Testis (tissue), 3 donors: ENCODE results near the gene CCDC121. TPM values are rescaled to one million over a fixed set of nuclear protein-coding genes. Genes with fewer than 3 reads are reported as not detected.

ENCODE experiments used
- DNase-seq: peaks from one replicate; pipeline ENCODE4 v3.0.0-alpha.2; 2019
- H3K27ac ChIP-seq, 2 donors: fragments of 200-600 bp; sonication (generic); one replicate each; pipeline ENCODE4 v1.5.1; 2019
- H3K27me3 ChIP-seq: fragments of 200-600 bp; sonication (generic); one replicate; pipeline ENCODE4 v1.5.1; 2019
- H3K36me3 ChIP-seq: fragments of 200-600 bp; sonication (generic); one replicate; pipeline ENCODE4 v1.5.1; 2017; ENCODE audit warnings: low read depth; ENCODE audit errors: missing control alignments
- H3K4me1 ChIP-seq: fragments of 200-600 bp; sonication (generic); one replicate; pipeline ENCODE4 v1.5.1; 2019
- H3K4me3 ChIP-seq, 2 donors: fragments of 200-600 bp; sonication (generic); one replicate each; pipeline ENCODE4 v1.5.1; 2017 to 2019
- H3K9me3 ChIP-seq: fragments of 200-600 bp; sonication (generic); one replicate; pipeline ENCODE4 v1.5.1; 2017
- POLR2A ChIP-seq: fragments of 450-650 bp; IDR thresholded peaks from one replicate; pipeline ENCODE4 v1.6.1; 2017; ENCODE audit warnings: antibody characterized with exemption, mild to moderate bottlenecking, moderate library complexity
- WGBS, 2 donors: methylation state at CpG; one replicate each; pipeline ENCODE4 v1.1.5; 2018; 5-methylcytosine and 5-hydroxymethylcytosine counted together
- intact Hi-C: fragments of 100-400 bp; cut with DNase I; formaldehyde crosslinking; loops from one replicate; pipeline ENCODE4 v1.15.1; 2023; ENCODE audit warnings: low total_unique reads
- polyA plus RNA-seq: library from polyadenylated mRNA; stranded (reverse); fragments of 350-450 nt; fragmentation: Illumina TruSeq; extraction: RNeasy Lipid Tissue Mini Kit (QIAGEN cat#74804); gene quantifications from one replicate; pipeline ENCODE4 v1.2.3, GENCODE V29; 2014; ENCODE audit warnings: low read depth, low replicate concordance; ENCODE audit not compliant: insufficient read depth
- small RNA-seq, 2 donors: library from RNA; depleted of rRNA; stranded (forward); fragments of <200 nt; gene quantifications; one replicate each; pipeline ENCODE3, GENCODE V24; 2016
- total RNA-seq, 2 donors: library from RNA; depleted of rRNA; stranded (reverse); fragments of >200 nt; gene quantifications; one replicate each; pipeline ENCODE4 v1.2.3, GENCODE V29; 2016
- TF ChIP-seq, protein P1 (sequence below), 3 experiments: fragments of 450-650 bp in 2 of 3; fragments of 200-600 bp in 1 of 3; sonication (generic) in 1 of 3; IDR thresholded peaks; one replicate each; pipeline ENCODE4 v1.5.1; 2016 to 2019; ENCODE audit warnings: antibody characterized with exemption in 3 of 3, mild to moderate bottlenecking in 2 of 3, moderate library complexity in 1 of 3

Gene CCDC121
- total and polyA plus RNA-seq, 3 donors from 2014 or later = 10.2 to 40.5 (median 20.2) TPM

DNA sequence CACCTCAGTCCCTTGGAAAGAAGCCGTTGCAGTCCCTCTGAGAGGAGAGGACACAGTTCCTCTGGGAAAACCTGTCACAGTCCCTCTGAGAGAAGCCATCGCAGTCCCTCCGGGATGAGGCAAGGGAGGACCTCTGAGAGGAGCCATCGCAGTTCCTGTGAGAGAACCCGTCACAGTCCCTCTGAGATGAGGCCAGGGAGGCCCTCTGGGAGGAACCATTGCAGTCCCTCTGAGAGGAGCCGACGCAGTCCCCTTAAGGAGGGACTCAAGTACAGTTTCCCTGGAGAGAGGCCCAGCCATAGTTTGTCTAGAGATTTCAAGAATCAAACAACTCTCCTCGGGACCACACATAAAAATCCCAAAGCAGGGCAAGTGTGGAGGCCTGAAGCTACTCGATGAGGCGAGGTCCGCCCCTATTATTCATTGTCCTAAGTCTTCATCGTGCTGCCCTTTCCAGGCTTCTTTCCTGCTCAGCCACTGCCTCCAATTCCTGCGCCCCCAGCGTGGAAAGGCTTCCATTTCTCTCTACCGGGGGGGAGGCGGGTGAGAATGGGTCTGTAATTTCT lies 46.6 kb downstream of the CCDC121 start:
- peaks cover 6% of the 10 kb centered on the region for H3K4me1 ChIP-seq
- TF ChIP-seq POLR2A = no peak
- TF ChIP-seq, protein P1, sequence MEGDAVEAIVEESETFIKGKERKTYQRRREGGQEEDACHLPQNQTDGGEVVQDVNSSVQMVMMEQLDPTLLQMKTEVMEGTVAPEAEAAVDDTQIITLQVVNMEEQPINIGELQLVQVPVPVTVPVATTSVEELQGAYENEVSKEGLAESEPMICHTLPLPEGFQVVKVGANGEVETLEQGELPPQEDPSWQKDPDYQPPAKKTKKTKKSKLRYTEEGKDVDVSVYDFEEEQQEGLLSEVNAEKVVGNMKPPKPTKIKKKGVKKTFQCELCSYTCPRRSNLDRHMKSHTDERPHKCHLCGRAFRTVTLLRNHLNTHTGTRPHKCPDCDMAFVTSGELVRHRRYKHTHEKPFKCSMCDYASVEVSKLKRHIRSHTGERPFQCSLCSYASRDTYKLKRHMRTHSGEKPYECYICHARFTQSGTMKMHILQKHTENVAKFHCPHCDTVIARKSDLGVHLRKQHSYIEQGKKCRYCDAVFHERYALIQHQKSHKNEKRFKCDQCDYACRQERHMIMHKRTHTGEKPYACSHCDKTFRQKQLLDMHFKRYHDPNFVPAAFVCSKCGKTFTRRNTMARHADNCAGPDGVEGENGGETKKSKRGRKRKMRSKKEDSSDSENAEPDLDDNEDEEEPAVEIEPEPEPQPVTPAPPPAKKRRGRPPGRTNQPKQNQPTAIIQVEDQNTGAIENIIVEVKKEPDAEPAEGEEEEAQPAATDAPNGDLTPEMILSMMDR (IDR thresholded peaks at IDR 0.05) = no peak
- peak overlapping the region; percentile 67 to 77 for H3K4me3 ChIP-seq
- peak overlapping the region; percentile 64 to 77 for H3K27ac ChIP-seq
- intact Hi-C loops = no loop called here
- peak; percentile 19 for DNase-seq
- H3K27me3 ChIP-seq = no peaks in the 10 kb centered on the region
- WGBS, 2 donors = 65 to 66% methylated on average over 14 to 16 of the region's 16 CpGs
- H3K9me3 ChIP-seq = no peaks in the 10 kb centered on the region
- no peaks in the 10 kb centered on the region for H3K36me3 ChIP-seq

DNA sequence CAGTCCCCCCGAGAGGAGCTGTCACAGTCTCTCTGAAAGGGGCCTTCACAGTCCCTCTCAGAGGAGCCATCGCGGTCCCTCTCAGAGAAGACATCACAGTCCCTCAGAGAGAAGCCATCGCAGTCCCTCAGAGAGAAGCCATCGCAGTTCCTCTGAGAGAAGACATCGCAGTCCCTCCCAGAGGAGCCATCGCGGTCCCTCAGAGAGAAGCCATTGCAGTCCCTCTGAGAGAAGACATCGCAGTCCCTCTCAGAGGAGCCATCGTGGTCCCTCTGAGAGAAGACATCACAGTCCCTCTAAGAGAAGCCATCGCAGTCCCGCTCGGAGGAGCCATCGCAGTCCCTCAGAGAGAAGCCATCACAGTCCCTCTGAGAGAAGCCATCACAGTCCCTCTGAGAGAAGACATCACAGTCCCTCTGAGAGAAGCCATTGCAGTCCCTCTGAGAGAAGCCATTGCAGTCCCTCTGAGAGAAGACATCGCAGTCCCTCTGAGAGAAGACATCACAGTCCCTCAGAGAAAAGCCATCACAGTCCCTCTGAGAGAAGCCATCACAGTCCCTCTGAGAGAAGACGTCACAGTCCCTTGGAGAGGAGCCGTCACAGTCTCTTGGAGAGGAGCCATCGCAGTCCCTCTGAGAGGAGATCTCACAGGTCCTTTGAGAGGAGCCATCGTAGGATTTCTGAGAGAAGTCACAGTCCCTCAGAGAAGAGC lies 47.2 kb downstream of the CCDC121 start:
- 88 to 93% methylated on average over 12 to 19 of the region's 19 CpGs for WGBS, 2 donors
- DNase-seq = no peak
- H3K9me3 ChIP-seq = no peaks in the 10 kb centered on the region
- H3K4me1 ChIP-seq = peaks cover 6% of the 10 kb centered on the region
- intact Hi-C loops = no loop called here
- H3K27me3 ChIP-seq = no peaks in the 10 kb centered on the region
- no peaks in the 10 kb centered on the region for H3K36me3 ChIP-seq
- TF ChIP-seq, protein P1 (IDR thresholded peaks at IDR 0.05) = no peak
- TF ChIP-seq POLR2A = no peak
- H3K27ac ChIP-seq = no peak overlapping the region
- no peak overlapping the region for H3K4me3 ChIP-seq

Small RNAs within 50 kb of the gene (small RNA-seq; reads per million reads assigned to genes)
- gene RF00340 = 0 reads per million in 2 donors

Other genes with a start within 250 kb of the CCDC121 start
- 10 to 100 TPM; 26.7 to 39.4 TPM for gene ZNF513, start 248.3 kb downstream of the CCDC121 start, total RNA-seq
- gene ZNF513, start 248.3 kb downstream of the CCDC121 start, polyA plus RNA-seq = 39.8 TPM
- gene PPM1G, start 219.4 kb downstream of the CCDC121 start, total RNA-seq = 100 to 1,000 TPM; 163 to 245 TPM
- 569 TPM for gene PPM1G, start 219.4 kb downstream of the CCDC121 start, polyA plus RNA-seq
- gene NRBP1, start 200.4 kb downstream of the CCDC121 start, total RNA-seq = 100 to 1,000 TPM; 112 to 139 TPM
- 191 TPM for gene NRBP1, start 200.4 kb downstream of the CCDC121 start, polyA plus RNA-seq
- gene KRTCAP3, start 186.6 kb downstream of the CCDC121 start, total RNA-seq = 1 to 10 TPM; 4.3 to 6.8 TPM
- 5.1 TPM for gene KRTCAP3, start 186.6 kb downstream of the CCDC121 start, polyA plus RNA-seq
- gene IFT172, start 139.3 kb downstream of the CCDC121 start, total RNA-seq = 100 to 1,000 TPM in 1 of 2 donors, 10 to 100 TPM in 1; 76.4 to 133 TPM
- 151 TPM for gene IFT172, start 139.3 kb downstream of the CCDC121 start, polyA plus RNA-seq
- gene FNDC4, start 133.8 kb downstream of the CCDC121 start, total RNA-seq = 10 to 100 TPM; 23.5 to 39.2 TPM
- gene FNDC4, start 133.8 kb downstream of the CCDC121 start, polyA plus RNA-seq = 35.9 TPM
- gene GCKR, start 132.2 kb downstream of the CCDC121 start, total RNA-seq = 1 to 10 TPM; 2.3 to 3.3 TPM
- 4.9 TPM for gene GCKR, start 132.2 kb downstream of the CCDC121 start, polyA plus RNA-seq
- 10 to 100 TPM; 60.6 to 64.9 TPM for gene ZNF512, start 46.0 kb downstream of the CCDC121 start, total RNA-seq
- 33.6 TPM for gene ZNF512, start 46.0 kb downstream of the CCDC121 start, polyA plus RNA-seq
- gene GPN1, start within 50 bp of the CCDC121 start, total RNA-seq = 10 to 100 TPM; 28.8 to 29.3 TPM
- 77.5 TPM for gene GPN1, start within 50 bp of the CCDC121 start, polyA plus RNA-seq
- 10 to 100 TPM; 39.3 to 39.9 TPM for gene SUPT7L, start 34.6 kb upstream of the CCDC121 start, total RNA-seq
- 40.4 TPM for gene SUPT7L, start 34.6 kb upstream of the CCDC121 start, polyA plus RNA-seq
- 10 to 100 TPM; 55.3 to 56.5 TPM for gene SLC4A1AP, start 34.9 kb upstream of the CCDC121 start, total RNA-seq
- gene SLC4A1AP, start 34.9 kb upstream of the CCDC121 start, polyA plus RNA-seq = 60.5 TPM
- gene MRPL33, start 142.7 kb upstream of the CCDC121 start, total RNA-seq = 100 to 1,000 TPM; 142 to 175 TPM
- 204 TPM for gene MRPL33, start 142.7 kb upstream of the CCDC121 start, polyA plus RNA-seq